Spleen (tissue), 11 donors: ENCODE measurements around the gene CEND1. TPM values are rescaled to one million over a fixed set of nuclear protein-coding genes. Genes with fewer than 3 reads are reported as not detected.

Experiments
- DNase-seq: peaks from one replicate; pipeline ENCODE4 v3.0.0-alpha.2; 2020
- H3K27ac ChIP-seq, 8 donors: fragments of 200-600 bp; sonication (generic) in 7 of 8; 1 replicate in 4 of 8; 2 replicates in 4 of 8; pipeline versions ENCODE4 v1.5.0 to v1.8.0; 2016 to 2021; ENCODE audit warnings: inconsistent platforms in 4 of 8, mild to moderate bottlenecking in 4 of 8, moderate library complexity in 1 of 8
- H3K27me3 ChIP-seq, 7 donors: fragments of 200-600 bp; sonication (generic) in 6 of 7; replicated peaks in 1 of 7; 1 replicate in 4 of 7; 2 replicates in 3 of 7; pipeline versions ENCODE4 v1.5.0 to v1.8.0; 2016 to 2021; ENCODE audit warnings: inconsistent platforms in 3 of 7, mild to moderate bottlenecking in 1 of 7
- H3K36me3 ChIP-seq, 6 donors: fragments of 200-600 bp; sonication (generic) in 5 of 6; 1 replicate in 4 of 6; 2 replicates in 2 of 6; pipeline versions ENCODE4 v1.5.0 to v1.8.0; 2016 to 2021; ENCODE audit warnings: inconsistent platforms in 2 of 6
- H3K4me1 ChIP-seq, 6 donors: fragments of 200-600 bp; sonication (generic) in 5 of 6; 1 replicate in 3 of 6; 2 replicates in 3 of 6; pipeline versions ENCODE4 v1.5.0 to v1.8.0; 2016 to 2021; ENCODE audit warnings: inconsistent platforms in 3 of 6
- H3K4me3 ChIP-seq, 8 donors: fragments of 200-600 bp; sonication (generic) in 7 of 8; 1 replicate in 4 of 8; 2 replicates in 4 of 8; pipeline versions ENCODE4 v1.5.0 to v1.8.0; 2016 to 2021; ENCODE audit warnings: inconsistent platforms in 4 of 8, mild to moderate bottlenecking in 4 of 8, moderate library complexity in 2 of 8
- H3K9me3 ChIP-seq, 8 donors: fragments of 200-600 bp; sonication (generic) in 7 of 8; 1 replicate in 4 of 8; 2 replicates in 4 of 8; pipeline versions ENCODE4 v1.5.0 to v1.8.0; 2016 to 2021; ENCODE audit warnings: inconsistent platforms in 4 of 8
- POLR2A ChIP-seq, 3 donors: fragments of 450-650 bp; IDR thresholded peaks; one replicate each; pipeline ENCODE4 v1.5.1; 2017; ENCODE audit warnings: antibody characterized with exemption in 3 of 3, mild to moderate bottlenecking in 1 of 3
- POLR2AphosphoS5 ChIP-seq, 3 donors: sonication (generic); formaldehyde crosslinking; IDR thresholded peaks; one replicate each; pipeline ENCODE4 v1.5.1; 2017; ENCODE audit warnings: antibody characterized with exemption in 3 of 3
- WGBS, 5 donors: extraction: QIAGEN DNeasy Blood & Tissue Kit in 3 of 5; methylation state at CpG; one replicate each; pipeline versions ENCODE4 v1.1.5 to v1.1.7; 2013 to 2018; 5-methylcytosine and 5-hydroxymethylcytosine counted together
- intact Hi-C: fragments of 100-400 bp; cut with DNase I; formaldehyde crosslinking; loops from one replicate; pipeline ENCODE4 v1.15.0; 2023; ENCODE audit warnings: low total_unique reads
- polyA plus RNA-seq, 3 donors: library from polyadenylated mRNA; stranded (reverse); fragments of 200-250 nt; gene quantifications; one replicate each; pipeline ENCODE4 v1.2.1, GENCODE V29; 2013
- total RNA-seq, 7 donors: library from RNA; depleted of rRNA in 3 of 7; stranded (reverse); fragments of >200 nt in 3 of 7; fragmentation: NEBNext Ultra II Directional in 4 of 7; extraction: Animal tissue kit (Norgen Biotek cat#: 25700) in 4 of 7; gene quantifications; one replicate each; pipeline versions ENCODE4 v1.1.0 to v1.2.1, GENCODE V29; 2016 to 2021
- TF ChIP-seq, protein P1 (sequence below), 11 experiments: fragments of 200-600 bp in 7 of 11; fragments of 450-650 bp in 4 of 11; sonication (generic) in 4 of 11; IDR thresholded peaks in 8 of 11; conservative IDR thresholded peaks in 3 of 11; 1 replicate in 7 of 11; 2 replicates in 4 of 11; pipeline versions ENCODE4 v1.4.0 to v1.8.0; 2016 to 2021; ENCODE audit warnings: antibody characterized with exemption in 11 of 11, inconsistent platforms in 4 of 11, mild to moderate bottlenecking in 1 of 11
- donor health status: healthy with polysubstance abuse.
- donor health status: DM: no; HTN: no; CAD: no; lungs with moderate emphysema.
- donor health status: DM: no; HTN: no; CAD: no.
- donor health status: Bipolar disorder and iron deficiency.
- donor health status: healthy.
- donor health status: DM: no; HTN: no; CAD: no.
- donor health status: DM: yes; HTN: yes; CAD: no.

CEND1 gene
- total and polyA plus RNA-seq, 10 donors: 0.29 to 0.42 (median 0.42) TPM; not detected in 7

DNA sequence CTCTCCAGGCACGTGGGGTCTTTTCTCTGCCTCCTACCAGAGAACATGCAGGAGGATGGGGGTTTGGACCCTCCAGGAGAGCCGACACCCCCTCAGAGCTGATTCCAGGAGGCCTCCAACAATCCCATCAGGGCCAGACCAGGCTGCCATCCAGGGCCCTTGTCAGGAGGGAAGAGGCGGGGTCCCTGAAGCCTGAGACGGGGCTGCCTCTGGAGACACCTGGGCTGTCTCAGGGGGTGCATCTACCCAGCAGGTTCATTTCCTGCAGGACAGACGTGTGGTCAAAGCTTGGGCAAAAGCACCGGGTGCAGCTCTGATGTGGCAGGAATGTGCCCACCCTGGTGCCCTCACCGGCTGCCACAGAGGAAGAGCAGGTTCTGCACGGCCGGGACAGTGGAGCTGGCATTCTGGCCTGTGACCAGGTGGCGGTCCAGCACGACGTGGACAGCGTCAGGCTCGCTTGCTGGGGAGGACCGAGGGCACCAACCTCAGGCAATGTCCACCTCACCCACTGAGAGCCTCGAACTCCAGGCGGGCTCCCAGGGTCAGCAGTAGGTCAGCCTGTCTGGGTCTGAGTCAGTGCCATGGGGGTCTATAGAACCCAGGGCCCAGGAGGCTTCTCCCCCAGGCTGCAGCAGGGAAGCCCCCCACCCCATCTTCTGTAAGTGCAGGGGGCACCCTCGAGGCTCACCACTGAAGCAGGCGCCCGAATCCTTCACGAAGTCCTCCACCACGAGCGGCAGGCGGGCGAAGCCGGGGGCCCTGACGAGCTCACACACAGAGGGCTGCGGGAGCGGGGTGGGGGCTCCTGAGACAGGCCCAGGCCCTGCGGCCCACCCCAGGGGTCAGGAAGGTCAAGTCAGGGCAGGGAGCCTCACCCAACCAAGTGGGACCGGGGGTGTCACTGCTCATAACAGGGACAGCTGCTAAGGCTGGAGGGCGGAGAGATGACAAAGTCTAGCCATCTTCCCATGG is 19.0 kb downstream of the CEND1 start:
- H3K4me3 ChIP-seq: no peak overlapping the region
- H3K9me3 ChIP-seq: no peaks in the 10 kb centered on the region
- TF ChIP-seq, protein P1, sequence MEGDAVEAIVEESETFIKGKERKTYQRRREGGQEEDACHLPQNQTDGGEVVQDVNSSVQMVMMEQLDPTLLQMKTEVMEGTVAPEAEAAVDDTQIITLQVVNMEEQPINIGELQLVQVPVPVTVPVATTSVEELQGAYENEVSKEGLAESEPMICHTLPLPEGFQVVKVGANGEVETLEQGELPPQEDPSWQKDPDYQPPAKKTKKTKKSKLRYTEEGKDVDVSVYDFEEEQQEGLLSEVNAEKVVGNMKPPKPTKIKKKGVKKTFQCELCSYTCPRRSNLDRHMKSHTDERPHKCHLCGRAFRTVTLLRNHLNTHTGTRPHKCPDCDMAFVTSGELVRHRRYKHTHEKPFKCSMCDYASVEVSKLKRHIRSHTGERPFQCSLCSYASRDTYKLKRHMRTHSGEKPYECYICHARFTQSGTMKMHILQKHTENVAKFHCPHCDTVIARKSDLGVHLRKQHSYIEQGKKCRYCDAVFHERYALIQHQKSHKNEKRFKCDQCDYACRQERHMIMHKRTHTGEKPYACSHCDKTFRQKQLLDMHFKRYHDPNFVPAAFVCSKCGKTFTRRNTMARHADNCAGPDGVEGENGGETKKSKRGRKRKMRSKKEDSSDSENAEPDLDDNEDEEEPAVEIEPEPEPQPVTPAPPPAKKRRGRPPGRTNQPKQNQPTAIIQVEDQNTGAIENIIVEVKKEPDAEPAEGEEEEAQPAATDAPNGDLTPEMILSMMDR (IDR thresholded peaks at IDR 0.05 in 8 of 11, conservative IDR thresholded peaks at IDR 0.05 in 3 of 11): no peak
- peak in 1 of 3 donors; percentile 46 for TF ChIP-seq POLR2AphosphoS5 (IDR thresholded peaks at IDR 0.05)
- TF ChIP-seq POLR2A (IDR thresholded peaks at IDR 0.05): no peak
- H3K4me1 ChIP-seq: peaks cover under 1 to 31% (median 20%) of the 10 kb centered on the region in 6 donors
- WGBS, 5 donors: 86 to 95% (median 93%) methylated on average over 21 to 32 of the region's 32 CpGs
- no peak overlapping the region for H3K27ac ChIP-seq
- peaks cover 0 to 90% (median 54%) of the 10 kb centered on the region in 6 donors for H3K36me3 ChIP-seq
- DNase-seq: no peak
- no peaks in the 10 kb centered on the region for H3K27me3 ChIP-seq
- intact Hi-C loops: no loop called here

DNA sequence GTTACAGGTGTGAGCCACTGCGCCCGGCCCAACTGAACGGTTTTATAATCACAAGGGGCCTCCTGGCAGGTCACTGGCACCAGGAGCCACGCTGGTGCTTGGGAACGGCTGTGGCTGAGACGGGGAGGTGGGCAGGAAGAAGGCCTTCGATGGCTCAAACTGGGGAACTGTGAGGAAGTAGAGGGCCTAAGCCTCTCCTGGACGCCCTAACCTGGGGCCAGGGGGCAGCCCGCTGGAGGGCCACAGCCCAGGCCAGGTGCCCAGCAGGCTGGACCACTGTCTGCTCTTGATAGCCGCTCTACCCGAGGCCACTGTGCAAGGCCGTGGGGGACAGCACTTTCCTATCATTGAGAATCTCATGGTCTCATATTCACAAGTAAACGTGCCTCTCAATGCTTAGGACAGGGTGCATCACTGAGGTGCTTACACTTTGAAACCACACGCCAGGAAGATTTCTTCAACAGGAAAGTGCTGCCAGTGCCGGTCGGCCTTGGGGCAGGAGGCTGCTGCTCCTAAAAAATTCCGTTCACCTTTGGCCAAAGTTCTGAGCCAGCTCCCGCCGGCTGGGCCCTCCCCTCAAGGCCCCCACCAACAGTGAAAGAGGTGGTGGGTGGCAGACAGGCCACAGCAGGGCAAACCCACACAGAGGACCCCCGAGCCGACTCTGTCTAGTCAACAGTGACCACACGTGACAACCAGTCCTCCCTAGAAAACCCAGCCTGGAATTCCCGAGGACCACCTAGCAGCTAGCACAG is 19.8 kb downstream of the CEND1 start:
- DNase-seq: no peak
- Histone ChIP-seq H3K27ac (no peak overlapping the region), H3K9me3 (no peaks in the 10 kb centered on the region), H3K4me3 (no peak overlapping the region), H3K4me1 (peaks cover 0 to 27% (median 11%) of the 10 kb centered on the region in 6 donors), H3K27me3 (no peaks in the 10 kb centered on the region), H3K36me3 (peaks cover 0 to 98% (median 59%) of the 10 kb centered on the region in 6 donors)
- intact Hi-C loops: no loop called here
- WGBS, 5 donors: 84 to 91% (median 88%) methylated on average over 12 to 23 of the region's 23 CpGs
- TF ChIP-seq, protein P1 (IDR thresholded peaks at IDR 0.05 in 8 of 11, conservative IDR thresholded peaks at IDR 0.05 in 3 of 11): no peak
- peak in 1 of 3 donors; percentile 9 for TF ChIP-seq POLR2AphosphoS5 (IDR thresholded peaks at IDR 0.05)

DNA sequence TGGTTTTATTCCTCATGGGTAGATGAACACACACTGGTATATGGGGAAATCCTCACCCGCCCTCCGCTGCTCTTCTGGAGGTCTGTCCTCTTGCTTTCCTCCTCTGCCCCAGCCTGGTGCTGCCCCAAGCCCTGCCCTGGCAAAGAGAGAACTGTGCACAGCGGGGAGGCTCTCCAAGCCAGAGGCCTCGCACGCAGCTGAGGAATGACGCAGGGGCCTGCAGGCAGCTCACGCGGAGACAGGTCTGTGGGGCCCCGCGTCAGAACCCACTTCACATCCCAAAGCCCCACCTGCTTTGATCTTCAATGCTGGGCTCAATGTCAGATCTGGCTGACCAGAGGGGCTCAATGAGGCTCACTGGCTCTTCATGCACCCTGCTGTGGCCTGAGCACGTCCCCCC is 22.7 kb downstream of the CEND1 start:
- WGBS, 5 donors: 92 to 97% (median 96%) methylated on average over 11 of the region's 11 CpGs
- peaks cover 0 to 100% (median 68%) of the 10 kb centered on the region in 6 donors for H3K36me3 ChIP-seq
- H3K9me3 ChIP-seq: no peaks in the 10 kb centered on the region
- intact Hi-C loops: no loop called here
- TF ChIP-seq, protein P1 (IDR thresholded peaks at IDR 0.05 in 8 of 11, conservative IDR thresholded peaks at IDR 0.05 in 3 of 11): no peak
- TF ChIP-seq POLR2AphosphoS5 (IDR thresholded peaks at IDR 0.05): peak in 2 of 3 donors; percentile 16 to 46
- DNase-seq: no peak
- peaks cover 0 to 8% (median 0%) of the 10 kb centered on the region in 6 donors for H3K4me1 ChIP-seq
- no peak overlapping the region for H3K4me3 ChIP-seq
- H3K27me3 ChIP-seq: no peaks in the 10 kb centered on the region
- no peak overlapping the region for H3K27ac ChIP-seq

DNA sequence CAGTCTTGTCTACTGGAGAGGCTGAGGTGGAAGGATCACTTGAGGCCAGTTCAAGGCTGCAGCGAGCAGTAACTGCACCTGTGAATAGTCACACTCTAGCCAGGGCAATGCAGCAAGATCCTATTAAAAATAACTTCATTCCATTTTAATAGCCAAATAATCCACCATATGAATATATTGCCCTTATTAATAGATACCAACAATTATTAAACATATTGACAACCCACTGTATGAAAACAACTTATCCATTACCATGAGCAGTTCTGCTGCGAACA is 23.0 kb downstream of the CEND1 start:
- TF ChIP-seq, protein P1 (IDR thresholded peaks at IDR 0.05 in 8 of 11, conservative IDR thresholded peaks at IDR 0.05 in 3 of 11): no peak
- no peak for TF ChIP-seq POLR2AphosphoS5 (IDR thresholded peaks at IDR 0.05)
- no peak for TF ChIP-seq POLR2A (IDR thresholded peaks at IDR 0.05)
- Histone ChIP-seq H3K27ac (no peak overlapping the region), H3K4me1 (peaks cover 0 to 12% (median 0%) of the 10 kb centered on the region in 6 donors), H3K27me3 (no peaks in the 10 kb centered on the region), H3K4me3 (no peak overlapping the region), H3K36me3 (peaks cover 0 to 100% (median 68%) of the 10 kb centered on the region in 6 donors), H3K9me3 (no peaks in the 10 kb centered on the region)
- DNase-seq: no peak
- 92 to 98% (median 96%) methylated on average over 2 of the region's 2 CpGs for WGBS, 5 donors
- intact Hi-C loops: no loop called here
